Activated CD8-positive, alpha-beta T cell treated with anti-CD3 and anti-CD28 coated beads, Interleukin-2, amount 10 ng/mL, durations not matched to agents 7 days and 5 days (primary cell): Measurements from ENCODE around the gene AGPAT2. TPM values are rescaled to one million over a fixed set of nuclear protein-coding genes. Genes with fewer than 3 reads are reported as not detected.
A peak's percentile ranks its signal among the peaks of the same experiment; 100 is the strongest.

ENCODE experiments used
- ATAC-seq: fragments of 150-1000 bp; cut with Tn5 transposase; one replicate; pipeline ENCODE4 v1.10.0; 2021; ENCODE audit warnings: moderate library complexity
- CTCF ChIA-PET: fragments of 350-600 bp; sonication (Branson Sonifier 250); formaldehyde crosslinking; loops from one replicate; lab custom pipeline; 2021; ENCODE audit warnings: antibody characterized with exemption; lab: Charles Lee
- POLR2A ChIA-PET: fragments of 350-600 bp; sonication (Branson Sonifier 250); formaldehyde crosslinking; loops from one replicate; lab custom pipeline; 2021; ENCODE audit warnings: antibody characterized with exemption; lab: Charles Lee
- DNase-seq: peaks from one replicate; pipeline ENCODE4 v3.0.0-alpha.2; 2020
- H3K27ac Mint-ChIP-seq: one replicate; pipeline ENCODE4 v1.8.0; 2021; ENCODE audit warnings: mild to moderate bottlenecking, mixed read lengths
- H3K27me3 Mint-ChIP-seq: one replicate; pipeline ENCODE4 v1.8.0; 2021; ENCODE audit warnings: low read depth, mixed read lengths
- H3K36me3 Mint-ChIP-seq: one replicate; pipeline ENCODE4 v1.8.0; 2021; ENCODE audit warnings: low read depth, mixed read lengths
- H3K4me1 Mint-ChIP-seq: one replicate; pipeline ENCODE4 v1.8.0; 2021; ENCODE audit warnings: low read depth, mixed read lengths
- H3K4me3 Mint-ChIP-seq: one replicate; pipeline ENCODE4 v1.8.0; 2021; ENCODE audit warnings: mild to moderate bottlenecking, mixed read lengths
- H3K9me3 Mint-ChIP-seq: one replicate; pipeline ENCODE4 v1.8.0; 2022; ENCODE audit warnings: mixed read lengths; ENCODE audit not compliant: insufficient read depth
- total RNA-seq, 2 experiments: library from RNA; stranded (reverse); gene quantifications; one replicate each; pipeline ENCODE4 v1.2.3, GENCODE V29; 2021

AGPAT2 gene
- total RNA-seq, 2 experiments from 2014 or later: 32.7 to 33.7 TPM

DNA sequence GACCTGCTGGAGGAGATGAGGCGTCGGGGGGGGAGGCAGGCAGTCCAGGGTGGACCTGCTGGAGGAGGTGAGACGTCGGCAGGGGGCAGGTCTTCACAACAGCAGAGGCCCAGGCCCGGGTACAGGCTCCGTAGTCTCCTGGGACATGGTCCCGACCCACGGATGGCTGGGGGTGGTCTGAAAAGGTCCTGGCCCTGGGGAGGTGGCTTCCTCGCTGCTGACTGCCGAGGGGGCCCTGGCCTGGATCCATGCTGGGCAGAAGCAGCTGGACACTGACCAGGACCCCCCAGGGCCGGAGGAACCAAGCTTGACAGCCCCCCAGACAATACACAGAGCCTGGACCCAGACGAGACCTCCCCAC lies 16.0 kb downstream of the AGPAT2 start:
- Mint-ChIP-seq H3K27ac (no peak overlapping the region), H3K4me3 (no peak overlapping the region), H3K27me3 (peaks cover 5% of the 10 kb centered on the region), H3K9me3 (no peaks in the 10 kb centered on the region), H3K36me3 (peaks cover 2% of the 10 kb centered on the region), H3K4me1 (peaks cover 3% of the 10 kb centered on the region)
- CTCF ChIA-PET: interaction anchor here (0.6 to 2.1 kb wide), 9 partner anchors 10 to 1105 kb away, joined by 3 to 19 read pairs (median 4); partner anchors contain the start of gene AGPAT2
- no peak for ATAC-seq
- POLR2A ChIA-PET: interaction anchor here (1.1 kb wide), 1 partner anchor 15 kb away, joined by 5 read pairs; no protein-coding TSS in a partner anchor
- no peak for DNase-seq

- ATAC-seq: no peak
- DNase-seq: no peak
- Mint-ChIP-seq H3K27me3 (peaks cover 5% of the 10 kb centered on the region), H3K4me3 (no peak overlapping the region), H3K9me3 (no peaks in the 10 kb centered on the region), H3K27ac (no peak overlapping the region), H3K4me1 (peaks cover 3% of the 10 kb centered on the region), H3K36me3 (peaks cover 2% of the 10 kb centered on the region)
- ChIA-PET CTCF (interaction anchor here (0.9 to 2.1 kb wide), 4 partner anchors 9 to 31 kb away, joined by 3 to 19 read pairs (median 7); partner anchors contain the start of gene AGPAT2), POLR2A (interaction anchor here (1.1 kb wide), 1 partner anchor 16 kb away, joined by 5 read pairs; no protein-coding TSS in a partner anchor)
Observed at GRCh38 chr9:136670576-136671253, 16.5 kb downstream of the AGPAT2 start.

GRCh38 chr9:136669791-136670464 lies 17.3 kb downstream of the AGPAT2 start:
- Mint-ChIP-seq H3K27me3 (peaks cover 7% of the 10 kb centered on the region), H3K9me3 (no peaks in the 10 kb centered on the region), H3K36me3 (peaks cover 2% of the 10 kb centered on the region), H3K27ac (no peak overlapping the region), H3K4me3 (no peak overlapping the region), H3K4me1 (peaks cover 6% of the 10 kb centered on the region)
- no peak for DNase-seq
- CTCF ChIA-PET: no interaction called here
- POLR2A ChIA-PET: no interaction called here
- ATAC-seq: no peak

GRCh38 chr9:136668983-136669790 lies 18.1 kb downstream of the AGPAT2 start:
- DNase-seq: no peak
- POLR2A ChIA-PET: no interaction called here
- peaks cover 2% of the 10 kb centered on the region for H3K36me3 Mint-ChIP-seq
- no peak for ATAC-seq
- no peak overlapping the region for H3K4me3 Mint-ChIP-seq
- no peaks in the 10 kb centered on the region for H3K9me3 Mint-ChIP-seq
- H3K4me1 Mint-ChIP-seq: peaks cover 8% of the 10 kb centered on the region
- H3K27ac Mint-ChIP-seq: no peak overlapping the region
- H3K27me3 Mint-ChIP-seq: peaks cover 7% of the 10 kb centered on the region
- CTCF ChIA-PET: interaction anchor here (0.6 to 1.0 kb wide), 2 partner anchors 33 to 59 kb away, joined by 3 read pairs; no protein-coding TSS in a partner anchor

DNA sequence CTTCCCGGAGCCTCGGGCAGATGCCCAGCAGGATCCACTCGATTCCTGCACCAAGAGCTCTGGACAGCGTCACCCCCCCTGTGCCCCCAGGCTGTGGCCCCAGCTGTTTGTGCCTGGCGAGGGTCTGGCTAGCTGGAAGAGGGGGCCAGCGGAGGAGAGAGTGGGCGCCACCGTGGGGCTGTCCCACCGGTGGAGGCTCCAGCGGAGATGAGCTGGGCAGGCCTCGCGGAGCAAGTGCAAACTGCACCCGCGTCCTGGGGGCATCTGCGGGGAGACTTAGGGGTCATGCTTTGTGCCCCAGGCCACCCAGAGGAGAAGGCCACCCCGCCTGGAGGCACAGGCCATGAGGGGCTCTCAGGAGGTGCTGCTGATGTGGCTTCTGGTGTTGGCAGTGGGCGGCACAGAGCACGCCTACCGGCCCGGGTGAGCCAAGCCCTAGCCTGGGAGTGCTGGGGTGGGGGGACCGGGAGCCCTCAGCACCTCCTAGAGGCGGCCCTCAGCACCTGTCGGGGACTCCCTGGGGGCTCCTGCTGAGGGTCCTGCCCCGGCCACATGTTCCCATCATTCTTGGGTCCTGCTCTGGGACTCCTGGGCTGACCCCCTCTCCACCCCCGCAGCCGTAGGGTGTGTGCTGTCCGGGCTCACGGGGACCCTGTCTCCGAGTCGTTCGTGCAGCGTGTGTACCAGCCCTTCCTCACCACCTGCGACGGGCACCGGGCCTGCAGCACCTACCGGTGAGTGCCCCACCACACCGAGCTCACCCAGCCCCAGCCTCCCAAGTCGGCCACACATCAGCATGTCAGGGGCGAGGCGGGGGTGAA lies 19.1 kb downstream of the AGPAT2 start:
- H3K4me3 Mint-ChIP-seq: no peak overlapping the region
- ATAC-seq (no peak), DNase-seq (no peak)
- no peak overlapping the region for H3K27ac Mint-ChIP-seq
- ChIA-PET CTCF (interaction anchor here (0.6 to 1.5 kb wide), 3 partner anchors 18 to 60 kb away, joined by 3 read pairs; no protein-coding TSS in a partner anchor), POLR2A (no interaction called here)
- H3K9me3 Mint-ChIP-seq: no peaks in the 10 kb centered on the region
- no peaks in the 10 kb centered on the region for H3K36me3 Mint-ChIP-seq
- H3K4me1 Mint-ChIP-seq: peaks cover 8% of the 10 kb centered on the region
- H3K27me3 Mint-ChIP-seq: peaks cover 7% of the 10 kb centered on the region

GRCh38 chr9:136667214-136667939 lies 19.9 kb downstream of the AGPAT2 start:
- H3K27me3 Mint-ChIP-seq: peaks cover 7% of the 10 kb centered on the region
- ChIA-PET CTCF (interaction anchor here (1.5 kb wide), 1 partner anchor 19 kb away, joined by 3 read pairs; no protein-coding TSS in a partner anchor), POLR2A (interaction anchor here (1.2 kb wide), 1 partner anchor 9 kb away, joined by 4 read pairs; no protein-coding TSS in a partner anchor)
- H3K4me1 Mint-ChIP-seq: peaks cover 8% of the 10 kb centered on the region
- ATAC-seq: no peak
- no peak overlapping the region for H3K4me3 Mint-ChIP-seq
- no peak overlapping the region for H3K27ac Mint-ChIP-seq
- no peaks in the 10 kb centered on the region for H3K36me3 Mint-ChIP-seq
- DNase-seq: no peak
- no peaks in the 10 kb centered on the region for H3K9me3 Mint-ChIP-seq

DNA sequence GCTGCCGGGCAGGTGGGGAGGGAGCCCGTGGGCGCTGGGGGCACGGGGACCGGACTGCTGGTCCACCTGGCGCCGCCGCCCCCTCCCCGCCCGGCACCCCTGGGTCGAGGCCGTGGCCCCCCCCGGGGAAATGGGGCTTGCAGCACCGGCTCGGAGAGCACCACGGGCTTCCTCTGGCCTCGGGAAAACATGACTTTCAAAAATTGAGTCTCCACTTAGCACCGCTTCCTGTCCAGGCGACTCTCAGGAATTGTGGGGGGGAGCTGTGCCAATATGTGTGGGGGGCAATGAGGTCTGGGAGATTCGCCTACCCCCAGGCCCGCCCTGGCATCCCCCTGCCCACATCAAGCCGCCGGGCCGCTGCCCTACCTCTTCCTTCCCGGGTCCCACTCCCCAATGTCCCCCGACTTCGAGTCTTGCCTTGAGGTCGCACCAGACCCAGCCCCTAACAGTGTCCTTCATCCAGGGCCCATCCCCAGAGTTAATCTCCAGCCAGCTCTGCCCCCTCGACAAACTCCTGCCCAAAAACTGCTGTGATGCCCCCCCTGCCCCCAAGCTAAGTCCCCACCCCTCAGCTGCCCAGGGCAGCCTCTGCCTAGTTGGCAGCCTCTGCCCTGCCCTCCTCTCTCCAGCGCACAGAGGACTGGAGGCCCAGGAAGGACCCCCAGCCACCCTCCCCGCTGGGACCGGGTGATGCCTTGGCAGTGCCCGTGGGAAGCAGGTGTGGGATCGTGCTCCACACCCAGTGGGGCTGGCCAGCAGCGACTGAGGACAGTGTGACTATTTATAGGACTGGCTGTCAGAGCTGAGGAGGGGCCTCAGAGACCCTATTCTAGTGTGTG lies 20.7 kb downstream of the AGPAT2 start:
- ChIA-PET CTCF (interaction anchor here (1.5 kb wide), 1 partner anchor 20 kb away, joined by 3 read pairs; no protein-coding TSS in a partner anchor), POLR2A (interaction anchor here (0.9 to 1.2 kb wide), 2 partner anchors 9 to 62 kb away, joined by 3 to 4 read pairs; no protein-coding TSS in a partner anchor)
- Mint-ChIP-seq H3K36me3 (no peaks in the 10 kb centered on the region), H3K4me1 (peaks cover 8% of the 10 kb centered on the region), H3K27ac (no peak overlapping the region), H3K4me3 (peak overlapping the region; percentile 48), H3K27me3 (peaks cover 7% of the 10 kb centered on the region), H3K9me3 (no peaks in the 10 kb centered on the region)
- DNase-seq (no peak), ATAC-seq (no peak)

DNA sequence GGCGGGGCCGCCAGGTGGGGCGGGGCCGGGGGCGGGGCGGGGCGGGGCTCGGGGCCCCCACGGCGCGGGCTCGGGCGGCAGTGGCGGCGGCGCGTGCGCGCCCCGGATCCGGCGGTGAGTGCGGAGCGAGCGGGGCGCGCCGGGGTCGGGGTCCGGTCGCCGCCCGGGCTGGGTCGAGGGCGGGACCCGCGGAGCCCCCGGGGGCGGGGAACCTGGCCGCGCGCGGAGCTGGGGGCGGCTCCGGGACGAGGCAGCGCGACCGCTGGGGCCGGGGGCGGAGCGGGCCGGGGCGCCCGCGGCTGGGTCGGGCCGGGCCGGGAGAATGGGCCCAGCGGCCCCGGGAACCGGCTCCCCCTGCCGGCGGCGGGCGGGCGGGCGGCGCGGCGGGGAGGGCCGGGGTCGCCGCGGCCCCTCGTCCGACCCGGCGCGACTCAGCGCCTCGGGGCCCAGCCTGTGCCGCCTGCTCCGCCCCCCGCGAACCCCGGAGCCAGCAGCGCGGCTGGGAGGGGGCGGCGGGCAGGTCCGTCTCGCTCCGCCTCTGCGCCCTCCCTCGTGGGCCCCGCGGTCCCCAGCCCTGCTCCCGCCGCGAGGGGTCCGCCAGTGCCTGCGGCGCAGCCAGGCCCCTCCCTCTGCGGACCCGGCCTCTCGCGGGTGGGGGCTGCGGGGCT lies 21.4 kb downstream of the AGPAT2 start:
- Mint-ChIP-seq H3K9me3 (no peaks in the 10 kb centered on the region), H3K27me3 (peaks cover 7% of the 10 kb centered on the region), H3K4me3 (no peak overlapping the region), H3K4me1 (peaks cover 8% of the 10 kb centered on the region), H3K36me3 (no peaks in the 10 kb centered on the region), H3K27ac (no peak overlapping the region)
- ChIA-PET POLR2A (interaction anchor here (0.9 to 1.6 kb wide), 2 partner anchors 62 to 126 kb away, joined by 3 read pairs; no protein-coding TSS in a partner anchor), CTCF (interaction anchor here (1.5 kb wide), 1 partner anchor 181 kb away, joined by 3 read pairs; no protein-coding TSS in a partner anchor)
- ATAC-seq: peak; percentile 59
- no peak for DNase-seq

DNA sequence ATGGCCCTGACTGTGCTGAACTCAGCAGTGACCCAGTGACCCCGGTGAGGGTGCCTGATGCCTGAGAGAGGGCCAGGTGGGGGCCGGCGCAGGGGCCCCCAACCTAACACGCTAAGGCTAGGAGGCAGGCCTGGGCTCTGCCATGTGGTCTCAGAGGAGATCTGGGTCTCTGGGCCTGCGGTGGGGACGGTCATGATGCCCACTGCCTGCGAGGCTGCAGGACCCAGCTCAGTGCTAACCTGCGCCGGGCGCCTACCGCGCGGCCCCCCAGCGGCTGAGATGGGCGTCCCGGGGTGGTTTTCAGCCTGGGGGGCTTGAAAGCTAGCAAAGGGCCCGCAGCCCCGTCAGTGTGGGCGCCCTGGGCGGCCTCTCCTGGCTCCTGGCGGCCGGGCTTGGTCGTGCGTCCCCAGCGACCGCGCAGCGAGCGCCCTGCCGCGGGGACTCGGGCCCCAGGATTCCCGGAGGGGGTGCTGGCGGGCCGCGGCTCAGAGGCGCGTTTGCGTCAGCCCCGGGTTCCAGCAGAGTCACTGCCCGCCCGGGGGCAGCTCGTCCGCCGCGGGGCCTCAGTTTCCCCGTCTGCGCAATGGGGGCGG lies 22.1 kb downstream of the AGPAT2 start:
- Mint-ChIP-seq H3K4me3 (peak overlapping the region; percentile 66), H3K4me1 (peaks cover 8% of the 10 kb centered on the region), H3K27me3 (peaks cover 7% of the 10 kb centered on the region), H3K9me3 (no peaks in the 10 kb centered on the region), H3K36me3 (no peaks in the 10 kb centered on the region), H3K27ac (no peak overlapping the region)
- ChIA-PET POLR2A (interaction anchor here (0.9 to 1.6 kb wide), 2 partner anchors 63 to 126 kb away, joined by 3 read pairs; no protein-coding TSS in a partner anchor), CTCF (interaction anchor here (1.5 kb wide), 1 partner anchor 180 kb away, joined by 3 read pairs; no protein-coding TSS in a partner anchor)
- peak; percentile 55 for ATAC-seq
- peak; percentile 38 for DNase-seq
